CD4-positive, alpha-beta memory T cell (primary cell): ENCODE data around the gene LRRC8D. TPM values are rescaled to one million over a fixed set of nuclear protein-coding genes. Genes with fewer than 3 reads are reported as not detected.

ENCODE experiments used
- CTCF ChIA-PET: fragments of 350-600 bp; sonication (Branson Sonifier 250); formaldehyde crosslinking; loops from one replicate; lab custom pipeline; 2021; ENCODE audit warnings: inconsistent platforms; ENCODE audit not compliant: partially characterized antibody; lab: Charles Lee
- POLR2A ChIA-PET: fragments of 350-600 bp; sonication (Branson Sonifier 250); formaldehyde crosslinking; loops from one replicate; lab custom pipeline; 2021; ENCODE audit not compliant: partially characterized antibody; lab: Charles Lee
- DNase-seq, 5 donors: peaks; one replicate each; pipeline versions ENCODE4 v3.0.0 to v3.0.0-alpha.2; 2020 to 2022; ENCODE audit warnings: mixed read lengths in 1 of 5
- H3K27ac ChIP-seq: one replicate; pipeline ENCODE4 v1.7.0; 2013; ENCODE audit warnings: low read depth, low read length
- H3K27me3 ChIP-seq: 2 replicates; pipeline ENCODE4 v1.7.0; 2013; ENCODE audit warnings: mild to moderate bottlenecking, low read length, moderate library complexity; ENCODE audit not compliant: insufficient read depth
- H3K36me3 ChIP-seq: 2 replicates; pipeline ENCODE4 v1.7.0; 2013; ENCODE audit warnings: mild to moderate bottlenecking, low read length, moderate library complexity; ENCODE audit not compliant: insufficient read depth
- H3K4me1 ChIP-seq: 2 replicates; pipeline ENCODE4 v1.7.0; 2013; ENCODE audit warnings: mild to moderate bottlenecking, low read length, moderate library complexity; ENCODE audit not compliant: insufficient read depth
- H3K4me3 ChIP-seq, 2 donors: one replicate each; pipeline ENCODE4 v1.7.0; 2013; ENCODE audit warnings: low read length in 2 of 2, mild to moderate bottlenecking in 1 of 2
- H3K9me3 ChIP-seq, 2 donors: one replicate each; pipeline ENCODE4 v1.7.0; 2013; ENCODE audit warnings: low read length in 2 of 2, control low read depth in 1 of 2; ENCODE audit not compliant: control insufficient read depth in 1 of 2
- H3K27ac Mint-ChIP-seq, 7 donors: one replicate each; pipeline ENCODE4 v1.8.0; 2020 to 2021; ENCODE audit warnings: mixed read lengths in 7 of 7, mild to moderate bottlenecking in 6 of 7, inconsistent platforms in 3 of 7, moderate library complexity in 3 of 7
- H3K27me3 Mint-ChIP-seq, 2 donors: one replicate each; pipeline ENCODE4 v1.8.0; 2020 to 2021; ENCODE audit warnings: mixed read lengths in 2 of 2
- H3K36me3 Mint-ChIP-seq, 2 donors: one replicate each; pipeline ENCODE4 v1.8.0; 2020 to 2021; ENCODE audit warnings: mixed read lengths in 2 of 2, inconsistent platforms in 1 of 2, mild to moderate bottlenecking in 1 of 2
- H3K4me1 Mint-ChIP-seq, 4 donors: one replicate each; pipeline ENCODE4 v1.8.0; 2020 to 2021; ENCODE audit warnings: mixed read lengths in 4 of 4, mild to moderate bottlenecking in 1 of 4
- H3K4me3 Mint-ChIP-seq, 8 donors: one replicate each; pipeline ENCODE4 v1.8.0; 2020 to 2021; ENCODE audit warnings: mixed read lengths in 8 of 8, mild to moderate bottlenecking in 7 of 8, moderate library complexity in 6 of 8, inconsistent platforms in 3 of 8
- H3K9me3 Mint-ChIP-seq, 8 donors: one replicate each; pipeline ENCODE4 v1.8.0; 2020 to 2021; ENCODE audit warnings: mixed read lengths in 8 of 8, mild to moderate bottlenecking in 5 of 8, inconsistent platforms in 3 of 8, moderate library complexity in 1 of 8
- intact Hi-C: fragments of 100-400 bp; cut with micrococcal nuclease; formaldehyde crosslinking; loops from one replicate; pipeline ENCODE4 v1.15.1; 2023
- polyA plus RNA-seq, 2 donors: library from polyadenylated mRNA; unstranded; fragments of 300-500 nt; fragmentation: Illumina TruSeq; gene quantifications; one replicate each; pipeline ENCODE4 v1.2.3, GENCODE V29; 2021
- total RNA-seq, 2 experiments: library from RNA; stranded (reverse); gene quantifications; one replicate each; pipeline ENCODE4 v1.2.3, GENCODE V29; 2021

Gene LRRC8D
- total and polyA plus RNA-seq, 4 experiments from 2014 or later = 56.8 to 72.7 (median 66.6) TPM

DNA sequence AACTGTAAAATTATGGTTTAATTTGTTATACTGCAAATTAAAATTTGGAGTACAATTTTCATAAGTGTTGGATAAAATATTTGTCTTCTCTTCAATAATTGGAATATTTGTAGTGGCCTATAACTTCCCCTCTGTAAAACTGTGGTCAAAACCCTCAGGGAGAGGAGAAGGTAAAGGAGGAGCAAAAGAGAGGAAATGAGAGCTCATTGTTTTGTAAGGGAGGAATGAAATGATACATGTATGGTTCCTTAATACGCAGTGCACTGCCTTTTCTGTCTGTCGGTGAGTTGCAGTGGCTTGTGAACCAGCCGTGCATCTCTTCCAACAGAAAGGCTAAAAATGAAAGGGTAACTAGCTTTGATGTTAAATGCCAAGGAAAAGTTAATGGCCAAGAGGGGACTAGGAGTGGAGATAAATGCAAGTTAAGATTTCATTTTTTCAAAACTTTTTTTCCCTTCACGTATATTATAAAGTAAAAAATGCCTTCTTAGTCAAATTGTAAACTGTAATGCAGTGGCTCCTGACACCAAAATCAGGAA is 26.4 kb downstream of the LRRC8D start:
- Histone ChIP-seq H3K27me3 (no peaks in the 10 kb centered on the region), H3K27ac (no peak overlapping the region), H3K9me3 (no peaks in the 10 kb centered on the region), H3K4me1 (peaks cover 64% of the 10 kb centered on the region), H3K36me3 (no peaks in the 10 kb centered on the region), H3K4me3 (no peak overlapping the region)
- H3K4me1 Mint-ChIP-seq = peaks cover 41 to 81% (median 62%) of the 10 kb centered on the region in 4 donors
- H3K36me3 Mint-ChIP-seq = peaks cover 17 to 40% of the 10 kb centered on the region in 2 donors
- peak overlapping the region in 5 of 7 donors; percentile 53 to 97 (median 86) for H3K27ac Mint-ChIP-seq
- DNase-seq = no peak
- POLR2A ChIA-PET = interaction anchor here (0.6 to 6.8 kb wide), 9 partner anchors 9 to 243 kb away, joined by 3 to 71 read pairs (median 8); partner anchors contain the start of gene LRRC8D
- no peaks in the 10 kb centered on the region for H3K9me3 Mint-ChIP-seq
- CTCF ChIA-PET = interaction anchor here (0.9 kb wide), 1 partner anchor 140 kb away, joined by 3 read pairs; no protein-coding TSS in a partner anchor
- no peaks in the 10 kb centered on the region for H3K27me3 Mint-ChIP-seq
- intact Hi-C loops = loop anchor here (10.0 kb wide), 1 partner anchor 108 kb away; no protein-coding TSS in a partner anchor
- H3K4me3 Mint-ChIP-seq = peak overlapping the region; percentile 53 to 98 (median 87)

DNA sequence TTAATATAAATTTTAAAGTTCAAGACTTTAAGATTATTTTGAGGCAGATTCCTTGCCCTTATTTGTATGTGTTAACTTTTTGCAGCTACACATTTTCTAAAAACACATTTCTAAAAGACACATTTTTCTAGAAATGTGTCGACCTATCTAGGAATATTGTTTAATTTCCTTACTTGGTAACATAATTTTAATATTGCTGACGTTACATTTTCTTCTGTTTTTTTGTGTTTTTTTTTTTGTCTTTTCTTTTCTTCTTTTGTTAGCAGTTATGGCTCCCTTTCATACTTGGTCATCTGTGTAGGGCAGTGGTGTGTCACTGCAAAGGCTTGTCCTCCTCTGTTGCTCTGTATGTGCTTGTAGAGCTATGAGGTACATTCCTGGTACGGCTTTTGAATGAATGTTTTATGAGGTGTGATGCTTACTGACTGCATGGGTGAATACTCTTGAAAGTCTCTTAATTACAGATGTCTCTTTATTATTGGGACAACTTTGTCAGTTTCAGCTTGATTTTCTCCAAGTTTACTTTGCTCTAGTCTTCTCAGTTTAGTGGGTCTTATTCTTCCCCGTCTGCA is 30.1 kb downstream of the LRRC8D start:
- Mint-ChIP-seq H3K4me3 (no peak overlapping the region), H3K27me3 (peaks cover 0 to 1% of the 10 kb centered on the region in 2 donors), H3K4me1 (peaks cover 37 to 47% (median 42%) of the 10 kb centered on the region in 4 donors), H3K27ac (peak overlapping the region in 2 of 7 donors; percentile 38 to 77), H3K9me3 (no peaks in the 10 kb centered on the region), H3K36me3 (peaks cover 17 to 31% of the 10 kb centered on the region in 2 donors)
- Histone ChIP-seq H3K4me1 (peaks cover 69% of the 10 kb centered on the region), H3K27me3 (no peaks in the 10 kb centered on the region), H3K36me3 (no peaks in the 10 kb centered on the region), H3K4me3 (no peak overlapping the region), H3K27ac (no peak overlapping the region), H3K9me3 (no peaks in the 10 kb centered on the region)
- DNase-seq = no peak
- ChIA-PET CTCF (interaction anchor here (1.3 to 1.7 kb wide), 2 partner anchors 8 to 12 kb away, joined by 3 to 12 read pairs; no protein-coding TSS in a partner anchor), POLR2A (interaction anchor here (2.2 kb wide), 1 partner anchor 11 kb away, joined by 8 read pairs; no protein-coding TSS in a partner anchor)
- intact Hi-C loops = no loop called here

DNA sequence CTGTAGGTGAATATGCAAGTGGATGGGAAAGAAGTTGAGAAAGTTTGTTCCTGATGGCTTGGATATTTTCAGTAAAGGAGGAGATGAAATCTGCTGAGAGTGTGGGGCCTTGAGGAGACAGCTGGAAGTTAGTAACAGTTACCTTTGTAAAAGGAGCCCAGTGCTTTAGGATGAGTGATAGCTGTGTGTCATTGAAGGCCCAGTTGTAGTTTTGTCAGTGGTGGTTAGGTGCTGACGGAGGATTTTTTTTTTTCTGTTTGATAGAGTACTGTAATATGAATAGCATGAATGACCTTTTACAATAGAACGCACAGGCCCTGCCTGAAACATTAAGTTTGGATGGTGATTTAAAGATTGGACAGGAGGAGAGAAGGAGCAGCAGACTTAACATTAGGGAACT is 33.3 kb downstream of the LRRC8D start:
- H3K4me1 ChIP-seq = peaks cover 54% of the 10 kb centered on the region
- peaks cover 19 to 28% (median 22%) of the 10 kb centered on the region in 4 donors for H3K4me1 Mint-ChIP-seq
- H3K4me3 ChIP-seq = no peak overlapping the region
- H3K4me3 Mint-ChIP-seq = no peak overlapping the region
- H3K27ac Mint-ChIP-seq = no peak overlapping the region
- peak overlapping the region; percentile 65 for H3K27ac ChIP-seq
- no peaks in the 10 kb centered on the region for H3K36me3 ChIP-seq
- intact Hi-C loops = no loop called here
- no peaks in the 10 kb centered on the region for H3K9me3 Mint-ChIP-seq
- peaks cover 12 to 19% of the 10 kb centered on the region in 2 donors for H3K36me3 Mint-ChIP-seq
- CTCF ChIA-PET = interaction anchor here (6.0 kb wide), 1 partner anchor 11 kb away, joined by 39 read pairs; no protein-coding TSS in a partner anchor
- POLR2A ChIA-PET = interaction anchor here (0.7 to 7.3 kb wide), 4 partner anchors 8 to 17 kb away, joined by 5 to 58 read pairs (median 7); no protein-coding TSS in a partner anchor
- no peaks in the 10 kb centered on the region for H3K9me3 ChIP-seq
- no peaks in the 10 kb centered on the region for H3K27me3 ChIP-seq
- no peak for DNase-seq
- H3K27me3 Mint-ChIP-seq = peaks cover 0 to 1% of the 10 kb centered on the region in 2 donors

DNA sequence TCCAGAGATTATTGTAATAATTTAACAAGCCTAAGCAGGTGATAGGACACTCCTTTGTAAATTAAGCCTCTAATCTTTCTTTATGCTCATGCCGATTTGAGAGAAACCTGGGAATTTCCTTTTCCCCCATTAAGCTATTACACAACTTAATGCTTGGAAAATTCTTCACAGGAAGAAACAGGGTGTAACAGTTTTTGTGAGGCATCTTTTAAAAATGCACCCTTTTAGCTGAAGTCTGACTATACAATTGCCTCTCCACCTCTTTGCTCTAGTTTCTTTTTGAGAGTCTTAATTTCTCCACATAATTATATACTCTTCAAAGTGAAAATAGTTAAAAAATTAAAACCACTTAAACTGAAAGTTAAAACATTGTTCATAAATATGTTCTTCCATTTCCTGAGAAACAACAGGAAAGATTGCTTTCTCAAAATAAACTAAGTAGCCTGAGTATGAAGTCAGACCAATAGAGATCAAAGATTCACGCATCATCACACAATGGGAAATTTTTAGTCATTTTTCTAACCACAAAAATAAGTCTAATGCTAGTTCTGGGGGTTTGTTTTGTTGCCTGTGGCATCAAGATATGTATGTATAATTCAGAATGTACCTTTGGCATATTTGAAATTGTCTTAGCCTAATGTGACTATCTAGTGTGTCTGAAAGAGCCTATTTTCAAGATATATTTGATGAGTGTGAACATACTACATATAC is 34.7 kb downstream of the LRRC8D start:
- intact Hi-C loops = loop anchor here (1.0 to 5.0 kb wide), 4 partner anchors 12 to 223 kb away; partner anchors contain the start of genes LRRC8C and LRRC8D
- Mint-ChIP-seq H3K4me1 (peaks cover 11 to 22% (median 14%) of the 10 kb centered on the region in 4 donors), H3K27ac (no peak overlapping the region), H3K27me3 (peaks cover 0 to 1% of the 10 kb centered on the region in 2 donors), H3K9me3 (no peaks in the 10 kb centered on the region), H3K4me3 (peak overlapping the region in 3 of 8 donors; percentile 74 to 82 (median 77)), H3K36me3 (peaks cover 10 to 15% of the 10 kb centered on the region in 2 donors)
- ChIA-PET CTCF (interaction anchor here (1.0 to 6.0 kb wide), 3 partner anchors 12 to 882 kb away, joined by 3 to 39 read pairs (median 3); no protein-coding TSS in a partner anchor), POLR2A (interaction anchor here (1.0 to 7.3 kb wide), 8 partner anchors 9 to 873 kb away, joined by 3 to 58 read pairs (median 4); partner anchors contain the start of gene LRRC8D)
- H3K27ac ChIP-seq = peak overlapping the region; percentile 65
- H3K9me3 ChIP-seq = no peaks in the 10 kb centered on the region
- H3K27me3 ChIP-seq = no peaks in the 10 kb centered on the region
- H3K4me3 ChIP-seq = peak overlapping the region in 1 of 2 donors; percentile 21
- peaks cover 44% of the 10 kb centered on the region for H3K4me1 ChIP-seq
- DNase-seq = peak; percentile 65 to 82 (median 77)
- H3K36me3 ChIP-seq = no peaks in the 10 kb centered on the region

DNA sequence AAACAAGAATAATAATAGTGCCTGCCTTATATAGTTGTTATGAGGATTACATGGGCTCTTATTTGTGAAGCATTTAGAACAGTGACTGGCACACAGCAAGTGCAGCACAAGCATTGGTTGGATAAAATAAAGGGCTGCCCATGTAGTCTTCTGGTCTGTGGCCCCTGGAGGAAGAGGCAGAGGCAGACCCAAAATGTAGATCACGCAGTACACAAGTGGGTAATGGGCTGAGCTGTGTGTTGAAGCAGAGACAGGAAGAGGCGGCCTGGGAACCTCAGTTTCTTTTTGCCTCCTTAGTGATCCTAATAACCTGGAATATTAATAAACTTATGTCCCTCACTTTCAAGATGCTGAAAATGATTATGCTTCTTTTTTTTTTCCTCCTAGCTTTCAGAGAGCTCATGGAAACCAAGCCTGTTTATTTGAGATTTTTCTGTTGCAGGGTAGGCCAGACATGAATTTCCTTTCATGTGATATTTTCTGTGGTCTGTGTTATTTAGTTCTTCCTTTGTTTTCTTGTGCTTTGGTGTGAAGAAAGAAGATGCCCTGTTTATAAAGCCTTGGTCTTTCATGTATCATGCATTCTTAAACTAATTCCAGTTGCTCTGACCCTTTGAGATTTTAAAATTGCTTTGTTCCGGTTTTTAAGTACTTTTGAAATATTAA is 42.5 kb downstream of the LRRC8D start:
- peak overlapping the region; percentile 43 for H3K27ac ChIP-seq
- no peaks in the 10 kb centered on the region for H3K27me3 ChIP-seq
- H3K9me3 ChIP-seq = no peaks in the 10 kb centered on the region
- Mint-ChIP-seq H3K4me1 (peaks cover 51 to 76% (median 60%) of the 10 kb centered on the region in 4 donors), H3K27ac (peak overlapping the region; percentile 87 to 98 (median 94)), H3K36me3 (peaks cover 29 to 34% of the 10 kb centered on the region in 2 donors), H3K9me3 (no peaks in the 10 kb centered on the region), H3K27me3 (no peaks in the 10 kb centered on the region), H3K4me3 (peak overlapping the region; percentile 12 to 74 (median 66))
- POLR2A ChIA-PET = interaction anchor here (0.6 to 3.1 kb wide), 5 partner anchors 9 to 41 kb away, joined by 3 to 8 read pairs (median 6); no protein-coding TSS in a partner anchor
- intact Hi-C loops = loop anchor here (2.0 kb wide), 1 partner anchor 20 kb away; no protein-coding TSS in a partner anchor
- peak in 3 of 5 donors; percentile 17 to 32 (median 22) for DNase-seq
- CTCF ChIA-PET = interaction anchor here (0.9 to 1.7 kb wide), 4 partner anchors 12 to 124 kb away, joined by 3 to 4 read pairs (median 3); partner anchors contain the start of gene LRRC8D
- H3K4me3 ChIP-seq = no peak overlapping the region
- peaks cover 50% of the 10 kb centered on the region for H3K4me1 ChIP-seq
- peaks cover 4% of the 10 kb centered on the region for H3K36me3 ChIP-seq
